D721Med (cell line): ENCODE results near the gene CCNY.

ENCODE experiments used
- DNase-seq: peaks from one replicate; pipeline ENCODE4 v3.0.0; 2011; ENCODE audit warnings: low spot score; ENCODE audit not compliant: insufficient read length
- FAIRE-seq: peaks from 2 replicates; lab custom pipeline; 2011; peaks lifted over from hg19 to GRCh38; lab: Jason Lieb, UNC
- CTCF ChIP-seq: IDR thresholded peaks from 2 replicates; pipeline ENCODE4 v1.5.1; 2012; ENCODE audit warnings: mild to moderate bottlenecking, control low read depth; ENCODE audit not compliant: insufficient read depth; ENCODE audit errors: missing control alignments

Gene CCNY

DNA sequence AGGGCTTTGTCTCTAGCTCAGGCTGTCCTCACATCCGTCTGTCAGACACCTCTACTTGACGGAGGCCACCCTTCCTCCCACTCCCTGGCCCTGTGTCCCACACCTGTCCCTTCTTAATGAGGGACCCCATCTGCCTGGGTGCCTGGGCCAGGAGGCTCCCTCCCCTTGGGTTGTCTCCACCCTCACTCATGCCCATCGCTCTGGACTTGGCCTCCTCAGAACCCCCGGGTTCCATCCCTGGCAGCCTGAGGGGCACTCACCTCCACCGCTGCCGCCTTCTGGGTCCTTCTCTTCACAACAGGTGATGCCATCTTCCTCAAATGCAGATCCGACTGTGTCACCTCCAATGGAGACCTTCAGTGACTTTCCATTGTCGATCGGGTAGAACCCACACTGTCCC, 248.6 kb downstream of the CCNY start:
- FAIRE-seq (no peak), DNase-seq (no peak)
- no peak for TF ChIP-seq CTCF

DNA sequence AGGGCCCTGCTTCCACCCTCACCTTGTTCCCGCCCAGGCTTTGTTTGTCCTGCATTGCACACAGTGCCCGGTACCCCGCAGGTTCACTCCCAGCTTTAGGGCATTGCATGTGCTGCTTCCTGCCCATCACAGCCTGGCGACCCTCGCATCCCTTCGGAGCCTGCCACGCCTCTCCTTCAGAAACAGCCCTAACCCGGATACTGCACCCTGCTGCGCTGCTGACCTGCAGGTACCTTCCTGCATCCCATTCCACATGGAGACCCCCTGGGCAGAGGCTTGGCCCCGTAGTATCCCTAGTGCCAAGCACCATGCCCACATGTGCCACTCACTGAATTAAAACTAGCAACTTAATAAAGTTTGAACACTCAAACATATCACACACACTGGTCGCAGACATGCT, 249.0 kb downstream of the CCNY start:
- no peak for DNase-seq
- no peak for TF ChIP-seq CTCF
- FAIRE-seq = no peak

DNA sequence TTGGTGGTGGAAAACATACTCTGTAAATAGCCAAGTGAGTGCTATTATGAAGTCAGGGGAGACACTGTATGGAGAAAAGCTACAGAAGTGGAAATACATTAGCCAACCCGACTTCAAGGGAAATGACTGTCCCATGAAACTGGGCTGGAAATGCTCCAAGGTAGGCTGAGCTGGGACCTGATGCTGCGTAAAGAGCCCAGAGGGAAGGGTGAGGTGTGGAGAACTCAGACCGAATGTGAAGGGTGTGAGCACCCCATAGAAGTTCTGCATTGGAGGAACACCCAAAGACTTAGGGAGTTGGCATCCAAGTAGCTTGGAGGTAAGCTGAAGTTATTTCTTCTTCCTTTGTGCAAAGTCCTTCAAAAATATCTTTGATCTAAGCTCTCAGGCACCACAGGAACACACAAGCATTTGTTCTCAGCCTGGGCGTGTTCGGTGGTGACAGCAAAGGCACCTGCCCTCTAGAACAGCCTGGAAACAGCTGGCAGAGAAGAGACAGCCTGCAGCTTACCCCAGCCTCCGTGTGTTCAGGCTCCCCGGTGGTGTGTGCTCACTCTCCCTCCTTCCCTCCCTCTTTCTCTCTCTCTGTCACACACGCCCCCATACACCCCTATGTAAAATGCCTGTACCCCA, 249.7 kb downstream of the CCNY start:
- TF ChIP-seq CTCF = no peak
- FAIRE-seq = no peak
- DNase-seq = no peak

DNA sequence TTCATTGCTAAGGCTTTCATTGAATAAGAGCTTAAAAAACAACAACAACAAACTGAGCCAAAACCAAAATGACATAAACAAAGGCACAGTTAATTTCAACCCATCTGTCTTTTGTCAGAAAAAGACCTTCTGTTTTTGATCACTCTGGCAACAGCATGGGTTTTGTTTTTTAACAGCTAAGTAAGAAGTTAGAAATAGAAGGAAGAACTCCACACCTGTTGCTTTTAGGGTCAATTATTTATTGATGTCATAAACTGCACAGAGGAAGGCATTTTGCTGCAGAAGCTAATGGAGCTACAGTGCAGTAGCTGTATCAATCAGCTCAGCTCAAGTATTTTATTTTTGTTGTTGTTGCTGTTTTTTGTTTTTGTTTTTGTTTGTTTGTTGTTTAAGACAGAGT, 252.5 kb downstream of the CCNY start:
- no peak for FAIRE-seq
- no peak for DNase-seq
- TF ChIP-seq CTCF = no peak

GRCh38 chr10:35592441-35592840, 256.1 kb downstream of the CCNY start:
- DNase-seq (no peak), FAIRE-seq (peak; percentile 11)
- TF ChIP-seq CTCF = no peak

DNA sequence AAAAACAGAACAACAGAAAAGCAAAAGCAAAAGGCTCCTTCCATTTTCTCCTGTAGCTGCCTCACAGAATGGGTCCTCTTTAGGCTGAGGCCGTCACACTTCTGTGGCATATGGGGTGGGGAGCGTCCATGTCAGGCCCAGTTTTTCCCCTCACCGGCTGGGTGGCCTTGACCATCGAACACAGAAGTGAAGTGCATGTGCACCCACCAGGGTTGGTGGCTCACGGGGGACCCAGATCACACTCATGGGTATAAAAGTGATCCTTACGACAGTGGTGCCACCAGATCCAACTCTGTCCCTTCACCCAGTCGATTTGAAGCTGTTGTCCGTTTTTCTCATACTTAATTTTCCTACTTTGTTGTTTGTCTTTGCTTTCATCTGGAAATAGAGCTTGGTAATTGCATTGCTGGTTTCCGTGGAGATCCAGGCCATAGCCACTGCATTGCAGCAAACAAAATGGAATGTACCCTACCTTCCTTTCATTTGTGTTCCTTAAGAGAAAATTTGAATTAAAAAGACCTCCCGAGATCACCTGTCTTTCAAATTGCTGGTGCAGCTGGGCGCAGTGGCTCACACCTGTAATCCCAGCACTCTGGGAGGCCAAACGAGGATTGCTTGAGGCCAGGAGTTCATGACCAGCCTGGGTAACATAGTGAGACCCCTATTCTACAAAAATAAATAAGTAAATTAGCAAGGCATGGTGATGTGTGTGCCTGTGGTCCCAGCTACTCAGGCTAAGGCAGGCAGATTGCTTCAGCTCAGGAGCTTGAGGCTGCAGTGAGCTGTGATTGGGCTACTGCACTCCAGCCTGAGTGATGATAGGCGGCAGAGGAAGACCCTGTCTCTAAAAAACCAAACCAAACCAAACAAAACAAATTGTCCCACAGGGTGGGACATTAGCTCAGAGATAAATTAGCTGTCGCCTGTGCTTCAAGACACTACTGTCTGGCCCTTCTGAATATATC, 258.1 kb downstream of the CCNY start:
- no peak for TF ChIP-seq CTCF
- FAIRE-seq (no peak), DNase-seq (no peak)

- DNase-seq (no peak), FAIRE-seq (no peak)
- TF ChIP-seq CTCF = no peak
Observed at GRCh38 chr10:35595106-35595505, 258.8 kb downstream of the CCNY start.
